HL-60 (cell line): ENCODE measurements around the gene SLC22A23.

ENCODE experiments used
- POLR2AphosphoS5 ChIP-seq: IDR thresholded peaks from 2 replicates; pipeline ENCODE4 v1.6.1; 2012; ENCODE audit warnings: low read depth
- TF ChIP-seq, protein P1 (sequence below): IDR thresholded peaks from one replicate; pipeline ENCODE4 v1.5.1; 2011; ENCODE audit warnings: low read length, control low read depth, inconsistent platforms; ENCODE audit not compliant: insufficient read depth

DNA sequence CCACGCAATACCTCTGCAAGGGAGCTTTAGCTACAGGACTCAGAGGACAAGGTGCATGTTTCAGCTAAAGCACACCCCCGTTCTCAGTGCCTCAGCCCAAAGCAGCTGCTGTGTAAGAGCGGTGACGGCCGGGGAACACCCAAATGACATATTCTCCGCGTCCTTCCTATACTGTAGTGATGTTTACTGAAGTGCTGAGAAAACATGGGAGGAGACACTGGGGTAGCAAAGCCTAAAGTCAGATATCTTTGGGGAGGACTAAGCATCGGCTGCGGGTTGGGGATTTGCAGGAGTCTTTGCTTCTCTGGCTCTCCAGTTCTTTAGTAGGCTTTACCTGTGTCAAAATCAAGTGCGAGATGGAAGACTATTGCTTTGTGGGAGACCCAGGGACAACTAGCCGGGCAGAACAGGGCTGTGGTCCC, 1.7 kb downstream of the SLC22A23 start:
- TF ChIP-seq, protein P1, sequence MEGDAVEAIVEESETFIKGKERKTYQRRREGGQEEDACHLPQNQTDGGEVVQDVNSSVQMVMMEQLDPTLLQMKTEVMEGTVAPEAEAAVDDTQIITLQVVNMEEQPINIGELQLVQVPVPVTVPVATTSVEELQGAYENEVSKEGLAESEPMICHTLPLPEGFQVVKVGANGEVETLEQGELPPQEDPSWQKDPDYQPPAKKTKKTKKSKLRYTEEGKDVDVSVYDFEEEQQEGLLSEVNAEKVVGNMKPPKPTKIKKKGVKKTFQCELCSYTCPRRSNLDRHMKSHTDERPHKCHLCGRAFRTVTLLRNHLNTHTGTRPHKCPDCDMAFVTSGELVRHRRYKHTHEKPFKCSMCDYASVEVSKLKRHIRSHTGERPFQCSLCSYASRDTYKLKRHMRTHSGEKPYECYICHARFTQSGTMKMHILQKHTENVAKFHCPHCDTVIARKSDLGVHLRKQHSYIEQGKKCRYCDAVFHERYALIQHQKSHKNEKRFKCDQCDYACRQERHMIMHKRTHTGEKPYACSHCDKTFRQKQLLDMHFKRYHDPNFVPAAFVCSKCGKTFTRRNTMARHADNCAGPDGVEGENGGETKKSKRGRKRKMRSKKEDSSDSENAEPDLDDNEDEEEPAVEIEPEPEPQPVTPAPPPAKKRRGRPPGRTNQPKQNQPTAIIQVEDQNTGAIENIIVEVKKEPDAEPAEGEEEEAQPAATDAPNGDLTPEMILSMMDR, result no peak
- no peak for TF ChIP-seq POLR2AphosphoS5
